Measurements from ENCODE around the gene CDK5R1.

- TF ChIP-seq CTCF (IDR thresholded peaks at IDR 0.05) (no peak), EZH2 (IDR thresholded peaks at IDR 0.05; ENCODE audit: borderline replicate concordance, insufficient read depth, low read depth, low read length, poor library complexity, severe bottlenecking) (no peak)
Observed at GRCh38 chr17:32479074-32479617, 7.6 kb upstream of the CDK5R1 start.
